Stimulated activated memory B cell treated with anti-CD40 and anti-IgM and Interleukin-4, amounts not matched to agents 10 μg/mL and 1 μg/mL and 100 μg/mL, for 72 hours (primary cell): ENCODE measurements around the gene NT5DC1.
"Not testable (repeated sequence)": the region's sequence is repeated elsewhere in the genome, so short reads cannot be mapped to it uniquely, and the experiment has no call there.

Source experiments
- ATAC-seq: fragments of 150-1000 bp; cut with Tn5 transposase; 2 replicates; pipeline ENCODE4 v1.10.0; 2021
- H3K27ac Mint-ChIP-seq: one replicate; pipeline ENCODE4 v1.8.0; 2022; ENCODE audit warnings: mild to moderate bottlenecking, mixed read lengths
- H3K27me3 Mint-ChIP-seq: one replicate; pipeline ENCODE4 v1.8.0; 2022; ENCODE audit warnings: mixed read lengths
- H3K36me3 Mint-ChIP-seq: one replicate; pipeline ENCODE4 v1.8.0; 2022; ENCODE audit warnings: mixed read lengths
- H3K4me1 Mint-ChIP-seq: one replicate; pipeline ENCODE4 v1.8.0; 2022; ENCODE audit warnings: mixed read lengths
- H3K4me3 Mint-ChIP-seq: one replicate; pipeline ENCODE4 v1.8.0; 2022; ENCODE audit warnings: mild to moderate bottlenecking, moderate library complexity, mixed read lengths
- H3K9me3 Mint-ChIP-seq: one replicate; pipeline ENCODE4 v1.8.0; 2022; ENCODE audit warnings: mixed read lengths

NT5DC1 gene

DNA sequence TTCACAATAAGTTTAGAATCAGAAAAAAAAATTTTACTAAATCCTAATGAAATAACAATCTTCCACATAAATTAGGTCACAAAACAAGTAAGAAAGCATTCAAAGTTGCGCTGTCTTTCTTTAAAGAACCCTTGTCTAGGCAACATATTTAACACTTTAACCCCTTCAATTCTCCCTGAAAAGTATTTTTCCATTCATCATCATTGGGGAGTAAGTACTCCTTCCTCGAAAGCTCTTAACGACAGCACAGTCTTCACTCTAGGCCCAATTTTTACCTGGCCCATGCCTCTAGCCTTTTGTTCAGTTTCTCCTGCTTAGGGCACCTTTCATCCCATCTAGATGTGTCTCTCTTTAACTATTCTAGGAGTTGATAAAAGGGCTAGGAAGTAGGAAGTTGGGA, 176.5 kb downstream of the NT5DC1 start:
- Mint-ChIP-seq H3K27ac (peak overlapping the region; percentile 96), H3K4me3 (peak overlapping the region; percentile 97), H3K9me3 (no peaks in the 10 kb centered on the region), H3K27me3 (no peaks in the 10 kb centered on the region), H3K36me3 (peaks cover 40% of the 10 kb centered on the region), H3K4me1 (peaks cover 62% of the 10 kb centered on the region)
- no peak for ATAC-seq

DNA sequence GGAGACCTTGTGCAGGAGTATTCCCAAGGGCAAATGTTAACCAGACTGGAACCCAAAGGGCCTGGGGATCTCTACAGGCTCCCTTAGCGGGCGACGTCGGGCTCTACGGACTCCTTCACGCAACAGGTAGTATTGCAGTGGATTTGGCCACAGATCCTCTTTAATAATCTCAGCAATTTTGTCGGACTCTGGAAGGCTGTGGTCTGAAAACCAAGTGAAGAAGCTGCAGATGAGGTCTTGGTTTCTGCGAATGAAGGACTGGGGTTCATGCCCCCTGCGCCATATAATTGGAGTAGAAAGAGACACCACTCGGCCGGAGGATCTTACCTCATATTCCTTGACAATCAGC, 177.8 kb downstream of the NT5DC1 start:
- H3K27ac Mint-ChIP-seq, result peak overlapping the region; percentile 96
- no peaks in the 10 kb centered on the region for H3K9me3 Mint-ChIP-seq
- peak overlapping the region; percentile 97 for H3K4me3 Mint-ChIP-seq
- ATAC-seq, result no peak
- H3K27me3 Mint-ChIP-seq, result no peaks in the 10 kb centered on the region
- peaks cover 62% of the 10 kb centered on the region for H3K4me1 Mint-ChIP-seq
- H3K36me3 Mint-ChIP-seq, result peaks cover 40% of the 10 kb centered on the region

DNA sequence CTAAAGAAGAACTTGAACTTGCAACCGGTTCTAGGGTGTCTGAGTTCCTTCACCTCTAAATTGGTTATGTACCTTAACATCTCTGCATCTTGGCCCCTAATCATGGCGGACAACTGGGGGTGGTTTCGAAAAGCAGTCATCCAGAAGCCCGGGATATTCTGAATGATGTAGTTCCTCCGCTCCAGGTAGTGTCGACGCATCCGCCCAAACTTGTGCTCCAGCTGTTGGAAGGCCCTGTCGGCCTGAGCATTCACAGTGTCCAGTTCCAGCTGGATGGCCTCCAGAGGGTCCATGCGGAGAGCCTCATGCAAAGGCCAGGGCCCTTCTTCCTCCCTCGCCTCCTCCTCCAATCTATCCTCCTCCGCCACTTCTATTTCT, 178.2 kb downstream of the NT5DC1 start:
- peak overlapping the region; percentile 96 for H3K27ac Mint-ChIP-seq
- no peaks in the 10 kb centered on the region for H3K27me3 Mint-ChIP-seq
- H3K4me1 Mint-ChIP-seq, result peaks cover 62% of the 10 kb centered on the region
- no peak for ATAC-seq
- H3K4me3 Mint-ChIP-seq, result peak overlapping the region; percentile 97
- peaks cover 40% of the 10 kb centered on the region for H3K36me3 Mint-ChIP-seq
- H3K9me3 Mint-ChIP-seq, result no peaks in the 10 kb centered on the region

DNA sequence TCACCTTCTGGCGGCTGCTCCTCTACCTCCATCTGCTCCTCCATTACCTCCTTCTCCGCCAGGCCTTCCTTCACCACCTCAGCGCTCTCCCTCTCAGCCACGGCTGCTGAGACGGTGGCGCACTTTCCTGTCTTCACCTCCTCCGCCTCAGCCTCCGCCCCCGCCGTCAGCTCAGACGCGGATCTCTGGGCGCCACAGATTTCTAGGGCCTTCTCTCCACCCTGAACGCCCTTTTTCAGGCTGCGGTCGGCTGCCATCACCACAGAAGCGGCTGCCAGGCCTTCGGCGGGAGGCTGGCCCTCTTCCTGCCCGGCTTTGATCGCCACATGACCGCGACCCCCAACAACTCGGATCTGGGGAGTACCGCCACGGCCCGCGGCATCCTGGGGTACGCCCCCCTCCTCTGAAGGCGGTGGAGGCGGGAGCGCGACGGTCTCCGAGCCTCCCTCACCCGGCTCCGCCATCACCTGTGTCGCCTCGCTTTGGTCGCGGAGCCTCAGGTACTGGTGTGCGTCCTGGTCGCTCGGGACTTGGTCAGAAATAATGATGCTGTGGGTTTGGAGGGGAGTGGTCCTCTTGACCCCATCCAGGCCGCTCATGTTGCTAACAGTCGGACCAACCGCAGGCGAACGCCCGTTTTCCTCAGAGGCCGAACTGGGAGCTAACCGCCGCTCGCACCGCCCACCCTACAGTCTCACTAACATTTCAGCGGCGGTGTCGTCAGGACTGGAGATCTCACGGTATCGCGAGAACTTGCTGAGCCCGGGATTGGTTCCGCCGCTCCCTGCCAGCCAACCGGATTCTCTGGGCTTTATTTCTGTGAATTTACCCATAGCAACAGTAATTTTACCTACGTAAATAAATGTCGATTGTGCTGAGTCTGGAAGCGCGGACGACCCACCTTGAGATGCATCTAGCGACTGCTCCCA, 178.8 kb downstream of the NT5DC1 start, which contains the start of gene TSPYL1:
TSS of gene TSPYL1 (minus strand) at position 699 of the 929 bp plus-strand sequence. CDS start at position 599, 100 bp downstream.
- Mint-ChIP-seq H3K27me3 (no peaks in the 10 kb centered on the region), H3K4me1 (peaks cover 62% of the 10 kb centered on the region), H3K9me3 (no peaks in the 10 kb centered on the region), H3K36me3 (peaks cover 40% of the 10 kb centered on the region), H3K27ac (peak within 1 kb of the TSS; percentile 96), H3K4me3 (peak within 1 kb of the TSS; percentile 97)
- peak; percentile 98 for ATAC-seq

DNA sequence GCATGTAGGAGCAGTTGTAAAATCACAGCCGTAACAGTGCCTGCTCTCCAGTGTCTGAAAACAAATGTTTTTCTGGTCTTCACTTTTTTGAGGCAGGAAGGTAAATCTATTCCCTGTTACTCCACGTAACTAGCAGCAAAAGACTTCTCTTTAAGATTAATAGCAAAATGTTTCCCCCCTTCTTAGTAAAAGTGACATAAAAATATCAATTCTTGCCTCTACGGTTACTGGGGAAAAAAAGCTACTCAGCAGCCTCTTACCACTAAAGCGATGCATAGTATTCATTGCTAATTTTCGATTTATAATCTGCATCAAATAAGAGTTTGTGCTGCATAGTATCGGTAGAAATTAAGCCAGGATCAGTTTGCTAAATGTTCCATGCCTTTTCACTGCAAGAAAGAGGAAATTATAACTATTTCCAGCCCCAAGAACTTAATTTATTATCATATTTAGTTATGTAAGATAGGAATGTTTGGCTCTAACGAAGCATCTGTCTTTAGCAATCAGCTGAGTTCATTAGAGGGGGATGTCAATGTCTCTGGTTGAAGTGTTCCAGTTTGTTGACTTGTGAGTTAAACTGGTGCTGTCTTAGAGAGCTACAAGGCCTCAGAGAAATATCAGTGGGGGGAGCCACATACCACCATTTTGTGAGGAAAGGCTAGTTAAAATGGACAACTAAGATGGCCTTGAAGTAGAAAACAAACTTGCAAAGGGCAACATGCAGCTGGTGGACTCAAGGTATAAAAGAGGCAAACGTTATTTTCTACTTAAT, 179.7 kb downstream of the NT5DC1 start:
- Mint-ChIP-seq H3K27ac (peak overlapping the region; percentile 96), H3K36me3 (peaks cover 36% of the 10 kb centered on the region), H3K9me3 (no peaks in the 10 kb centered on the region), H3K27me3 (no peaks in the 10 kb centered on the region), H3K4me3 (peak overlapping the region; percentile 97), H3K4me1 (peaks cover 56% of the 10 kb centered on the region)
- ATAC-seq, result no peak

DNA sequence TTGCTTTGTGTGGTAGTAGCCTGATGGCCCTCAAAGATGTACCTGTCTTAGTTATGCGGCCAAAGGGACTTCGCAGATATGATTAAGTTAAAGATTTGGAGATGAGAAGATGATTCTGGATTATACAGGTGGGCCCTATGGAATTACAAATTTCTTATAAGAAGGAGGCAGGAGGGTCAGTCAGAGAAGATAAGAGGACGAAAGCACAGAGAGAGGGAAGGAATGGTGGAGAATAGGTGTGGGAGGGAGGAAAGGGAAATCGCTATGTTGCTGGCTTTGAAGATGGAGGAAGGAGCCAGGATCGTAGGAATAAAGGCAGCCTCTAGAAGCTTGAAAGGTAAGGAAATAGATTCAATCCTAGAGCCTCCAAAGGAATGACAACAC, 180.3 kb downstream of the NT5DC1 start:
- Mint-ChIP-seq H3K27ac (peak overlapping the region; percentile 96), H3K27me3 (no peaks in the 10 kb centered on the region), H3K4me3 (peak overlapping the region; percentile 97), H3K9me3 (no peaks in the 10 kb centered on the region), H3K4me1 (peaks cover 50% of the 10 kb centered on the region), H3K36me3 (peaks cover 32% of the 10 kb centered on the region)
- ATAC-seq, result no peak

DNA sequence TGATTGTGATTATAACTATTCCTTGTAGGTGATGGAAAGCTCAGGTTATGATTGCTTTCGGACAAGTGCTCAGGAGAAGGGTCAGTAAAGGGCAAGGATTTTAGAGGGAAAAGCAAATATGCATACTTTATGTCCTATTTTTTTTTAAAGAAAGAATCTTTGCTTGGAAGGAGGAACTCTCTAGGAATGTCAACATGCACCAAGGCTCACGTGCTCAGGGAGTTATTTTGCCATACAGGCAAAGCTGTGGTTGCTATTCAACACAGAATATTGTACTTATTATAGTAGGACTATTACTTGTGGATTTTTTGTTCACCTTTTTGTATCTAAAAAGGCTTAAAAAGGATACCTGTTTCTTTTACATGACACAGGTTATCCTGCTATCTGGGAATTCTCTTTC, 182.0 kb downstream of the NT5DC1 start:
- no peak for ATAC-seq
- Mint-ChIP-seq H3K4me3 (no peak overlapping the region), H3K27ac (no peak overlapping the region), H3K9me3 (no peaks in the 10 kb centered on the region), H3K27me3 (no peaks in the 10 kb centered on the region), H3K4me1 (peaks cover 35% of the 10 kb centered on the region), H3K36me3 (peaks cover 18% of the 10 kb centered on the region)

DNA sequence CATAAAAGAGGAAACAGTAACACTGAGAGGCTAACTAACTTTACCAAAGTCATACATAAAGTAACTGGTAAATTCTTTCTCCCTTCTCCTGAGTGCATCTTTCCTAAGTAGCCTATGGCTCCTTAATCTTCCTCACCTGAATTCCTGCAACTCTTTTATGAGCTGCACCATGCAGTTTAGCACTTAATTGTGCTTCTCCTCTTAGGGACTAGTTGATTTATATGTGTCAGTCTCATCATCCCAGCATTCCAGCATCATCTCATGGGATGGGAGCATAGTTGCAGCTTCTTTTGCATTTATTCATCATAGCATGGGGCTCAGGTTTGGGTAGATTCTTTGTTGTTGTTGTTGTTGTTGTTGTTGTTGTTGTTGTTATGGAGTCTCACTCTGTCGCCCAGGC, 182.5 kb downstream of the NT5DC1 start:
- Mint-ChIP-seq H3K27me3 (no peaks in the 10 kb centered on the region), H3K4me1 (peaks cover 30% of the 10 kb centered on the region), H3K27ac (no peak overlapping the region), H3K9me3 (no peaks in the 10 kb centered on the region), H3K4me3 (no peak overlapping the region), H3K36me3 (peaks cover 13% of the 10 kb centered on the region)
- ATAC-seq, result no peak

DNA sequence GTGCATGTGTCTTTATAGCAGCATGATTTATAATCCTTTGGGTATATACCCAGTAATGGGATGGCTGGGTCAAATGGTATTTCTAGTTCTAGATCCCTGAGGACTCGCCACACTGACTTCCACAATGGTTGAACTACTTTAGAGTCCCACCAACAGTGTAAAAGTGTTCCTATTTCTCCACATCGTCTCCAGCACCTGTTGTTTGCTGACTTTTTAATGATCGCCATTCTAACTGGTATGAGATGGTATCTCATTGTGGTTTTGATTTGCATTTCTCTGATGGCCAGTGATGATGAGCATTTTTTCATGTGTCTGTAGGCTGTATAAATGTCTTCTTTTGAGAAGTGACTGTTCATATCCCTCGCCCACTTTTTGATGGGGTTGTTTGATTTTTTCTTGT, 184.3 kb downstream of the NT5DC1 start:
- H3K9me3 Mint-ChIP-seq, H3K27ac Mint-ChIP-seq, ATAC-seq, H3K36me3 Mint-ChIP-seq, H3K27me3 Mint-ChIP-seq, H3K4me3 Mint-ChIP-seq: not testable (repeated sequence)
- H3K4me1 Mint-ChIP-seq, result peaks cover 19% of the 10 kb centered on the region

DNA sequence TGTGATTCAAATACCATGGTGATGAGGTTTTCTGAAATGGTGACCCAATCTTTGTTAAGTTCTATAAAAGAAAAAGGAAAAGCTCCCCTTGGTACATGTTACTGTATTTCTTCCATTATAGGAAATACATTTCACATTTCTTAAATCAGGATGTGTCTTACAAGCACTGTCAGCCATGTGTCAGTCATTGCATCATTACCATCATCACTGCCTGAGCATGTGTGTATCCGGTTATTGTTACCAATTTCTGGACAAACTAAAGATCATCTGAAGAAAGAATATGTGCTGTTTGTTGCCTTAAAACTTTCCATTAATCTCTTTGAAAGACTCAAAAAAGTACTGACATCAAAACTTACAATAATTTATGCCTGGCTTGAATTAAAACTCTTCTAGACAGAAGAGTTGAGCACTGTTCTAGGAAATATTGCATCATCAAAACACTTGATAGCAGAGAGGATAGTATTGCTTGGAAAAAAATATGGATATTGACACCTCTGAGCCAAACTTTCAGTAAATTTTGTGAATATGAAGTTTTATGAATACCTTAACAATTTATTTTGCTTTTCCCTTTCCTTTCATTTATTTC, 186.2 kb downstream of the NT5DC1 start:
- H3K36me3 Mint-ChIP-seq, result no peaks in the 10 kb centered on the region
- H3K9me3 Mint-ChIP-seq, result no peaks in the 10 kb centered on the region
- H3K27ac Mint-ChIP-seq, result no peak overlapping the region
- H3K4me3 Mint-ChIP-seq, result no peak overlapping the region
- ATAC-seq, result no peak
- no peaks in the 10 kb centered on the region for H3K27me3 Mint-ChIP-seq
- peaks cover 8% of the 10 kb centered on the region for H3K4me1 Mint-ChIP-seq

DNA sequence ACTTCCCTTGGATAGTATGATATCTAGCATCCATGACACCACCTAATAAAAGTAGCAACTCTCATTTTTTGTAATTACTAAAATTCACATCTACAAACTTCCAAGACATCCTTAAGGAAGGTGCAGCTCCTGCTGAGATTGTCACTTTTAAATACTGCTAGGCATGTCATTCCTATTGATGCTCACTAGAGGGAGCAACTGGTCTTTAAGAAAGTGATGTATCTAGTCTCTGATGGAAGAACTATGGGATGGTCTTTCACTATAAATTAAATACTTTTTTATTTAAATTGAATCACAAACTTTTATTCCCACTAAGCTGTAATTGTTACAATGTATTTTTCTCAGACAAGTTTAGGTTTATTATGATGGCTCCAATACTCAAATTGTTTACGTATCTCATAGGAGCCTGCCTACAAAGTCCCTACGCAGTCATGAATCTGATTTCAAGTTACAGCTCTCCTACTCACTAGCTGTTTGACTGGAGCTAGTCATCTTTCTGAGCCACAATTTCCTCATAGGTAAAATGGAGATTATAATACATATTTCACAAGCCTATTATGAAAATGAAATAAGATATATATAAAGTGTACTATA, 187.1 kb downstream of the NT5DC1 start:
- Mint-ChIP-seq H3K36me3 (no peaks in the 10 kb centered on the region), H3K27ac (no peak overlapping the region)
- no peak for ATAC-seq

DNA sequence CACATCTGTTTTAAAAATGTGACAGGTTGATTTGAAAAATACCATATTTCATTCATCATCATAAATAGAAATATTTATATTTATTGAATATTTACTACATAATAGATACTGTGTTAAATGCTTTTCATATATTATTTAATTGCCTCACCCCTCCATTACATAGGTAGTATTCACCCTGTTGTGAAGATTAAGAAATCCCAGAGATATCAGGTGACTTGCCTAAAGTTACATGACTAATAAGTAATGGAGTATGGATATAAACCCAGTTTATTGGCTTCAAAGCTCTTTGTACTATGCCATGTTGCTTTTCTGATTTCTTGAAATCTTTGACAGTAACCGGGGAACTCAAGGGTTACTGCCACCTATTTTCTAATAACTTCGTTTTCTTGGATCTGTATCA, 189.2 kb downstream of the NT5DC1 start:
- Mint-ChIP-seq H3K27me3 (no peaks in the 10 kb centered on the region), H3K4me1 (peaks cover 8% of the 10 kb centered on the region), H3K4me3 (no peak overlapping the region), H3K36me3 (no peaks in the 10 kb centered on the region), H3K9me3 (no peaks in the 10 kb centered on the region), H3K27ac (no peak overlapping the region)
- ATAC-seq, result no peak

More for the DNA sequence above, 187.1 kb downstream of the NT5DC1 start:
- Mint-ChIP-seq H3K4me3 (no peak overlapping the region), H3K4me1 (no peaks in the 10 kb centered on the region), H3K9me3 (no peaks in the 10 kb centered on the region), H3K27me3 (no peaks in the 10 kb centered on the region)

DNA sequence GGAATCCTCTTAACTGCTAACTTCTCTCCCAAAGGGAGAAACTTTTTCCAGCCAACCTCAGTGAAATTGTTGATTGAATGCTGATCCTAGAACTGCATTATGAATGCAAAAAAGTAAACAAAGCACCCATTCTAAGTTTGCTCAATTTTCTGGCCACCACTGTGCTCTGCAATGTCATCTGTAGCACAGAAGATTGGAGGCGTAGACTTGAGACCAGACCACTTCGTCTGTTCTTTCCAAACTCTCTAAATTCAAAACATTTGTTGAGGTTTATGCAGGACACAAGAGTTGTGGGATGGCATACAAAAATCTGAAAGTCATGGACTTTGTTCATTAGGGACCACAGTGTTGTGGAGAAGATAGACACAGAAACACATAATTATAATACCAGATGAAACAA, 190.1 kb downstream of the NT5DC1 start:
- H3K27ac Mint-ChIP-seq, result no peak overlapping the region
- ATAC-seq, result no peak
- H3K36me3 Mint-ChIP-seq, result no peaks in the 10 kb centered on the region
- H3K27me3 Mint-ChIP-seq, result no peaks in the 10 kb centered on the region
- H3K4me3 Mint-ChIP-seq, result no peak overlapping the region
- H3K4me1 Mint-ChIP-seq, result peaks cover 12% of the 10 kb centered on the region
- H3K9me3 Mint-ChIP-seq, result no peaks in the 10 kb centered on the region

DNA sequence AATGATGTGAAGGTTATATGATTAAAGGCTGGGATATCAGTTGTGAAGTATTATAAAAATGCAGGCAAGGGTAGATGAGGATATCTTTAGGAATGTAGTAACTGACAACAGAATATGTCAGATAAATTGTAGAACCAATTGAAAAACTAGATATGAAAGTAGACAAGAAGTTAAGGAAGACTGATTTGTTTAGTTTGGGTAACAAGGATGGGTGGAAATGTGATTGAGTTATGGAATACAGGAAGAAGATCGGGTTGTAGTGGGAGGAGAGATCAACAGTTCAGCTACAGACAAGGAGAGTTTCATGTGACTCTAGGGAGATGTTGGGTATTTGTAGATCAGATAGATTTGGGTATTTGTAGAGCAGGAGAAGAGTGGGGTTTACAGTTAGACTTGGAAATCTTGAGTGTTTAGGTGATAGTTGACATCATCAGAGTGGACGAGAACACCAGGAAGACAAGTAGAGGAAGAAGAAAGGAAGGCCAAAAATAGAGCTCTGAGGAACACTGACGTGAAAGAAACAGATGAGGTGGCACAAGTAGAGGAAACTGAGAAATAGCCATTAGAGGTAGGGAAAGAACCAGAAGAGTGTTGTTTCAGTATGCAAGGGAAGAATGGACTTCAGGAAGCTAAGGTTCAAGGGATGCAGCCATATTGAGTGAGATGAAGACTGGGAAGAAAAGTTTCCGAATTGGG, 191.2 kb downstream of the NT5DC1 start:
- no peak overlapping the region for H3K4me3 Mint-ChIP-seq

DNA sequence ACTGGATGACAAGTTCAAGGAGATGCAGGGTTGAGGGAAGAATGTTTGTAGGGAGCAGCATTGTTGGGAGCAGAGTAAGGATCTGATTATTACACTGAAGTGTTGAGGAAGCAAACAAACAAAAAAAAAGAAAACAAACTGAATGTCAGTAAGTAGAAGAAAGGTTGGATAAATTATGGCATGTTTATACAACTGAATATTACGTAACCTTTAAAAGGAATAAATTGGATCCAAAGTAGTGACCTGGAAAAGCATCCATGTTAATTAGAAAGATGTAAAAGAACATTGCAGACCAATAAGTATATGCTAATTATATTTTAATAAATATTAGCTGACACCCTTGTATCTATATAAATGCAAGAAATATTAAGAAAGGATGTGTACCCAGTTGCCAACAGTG, 191.9 kb downstream of the NT5DC1 start:
- Mint-ChIP-seq H3K9me3 (no peaks in the 10 kb centered on the region), H3K4me3 (no peak overlapping the region), H3K27me3 (no peaks in the 10 kb centered on the region), H3K36me3 (no peaks in the 10 kb centered on the region), H3K27ac (no peak overlapping the region), H3K4me1 (peaks cover 12% of the 10 kb centered on the region)
- no peak for ATAC-seq

More for the DNA sequence above, 191.2 kb downstream of the NT5DC1 start:
- Mint-ChIP-seq H3K4me1 (peaks cover 12% of the 10 kb centered on the region), H3K27ac (no peak overlapping the region), H3K9me3 (no peaks in the 10 kb centered on the region), H3K36me3 (no peaks in the 10 kb centered on the region), H3K27me3 (no peaks in the 10 kb centered on the region)
- ATAC-seq, result no peak
